Transverse colon (tissue), 4 donors: ENCODE measurements around the gene LRPAP1.

Experiments
- POLR2A ChIP-seq: fragments of 450-650 bp; IDR thresholded peaks from one replicate; pipeline ENCODE4 v1.6.1; 2016; ENCODE audit warnings: antibody characterized with exemption, mild to moderate bottlenecking, moderate library complexity
- POLR2AphosphoS5 ChIP-seq, 3 donors: sonication (generic); formaldehyde crosslinking; IDR thresholded peaks; one replicate each; pipeline ENCODE4 v1.6.1; 2016; ENCODE audit warnings: antibody characterized with exemption in 3 of 3
- TF ChIP-seq, protein P1 (sequence below), 5 experiments: fragments of 200-600 bp in 3 of 5; fragments of 450-650 bp in 2 of 5; sonication (generic) in 3 of 5; IDR thresholded peaks; 1 replicate in 2 of 5; 2 replicates in 3 of 5; pipeline ENCODE4 v1.5.1; 2016 to 2017; ENCODE audit warnings: antibody characterized with exemption in 5 of 5, inconsistent platforms in 3 of 5, mild to moderate bottlenecking in 2 of 5, moderate library complexity in 1 of 5

DNA sequence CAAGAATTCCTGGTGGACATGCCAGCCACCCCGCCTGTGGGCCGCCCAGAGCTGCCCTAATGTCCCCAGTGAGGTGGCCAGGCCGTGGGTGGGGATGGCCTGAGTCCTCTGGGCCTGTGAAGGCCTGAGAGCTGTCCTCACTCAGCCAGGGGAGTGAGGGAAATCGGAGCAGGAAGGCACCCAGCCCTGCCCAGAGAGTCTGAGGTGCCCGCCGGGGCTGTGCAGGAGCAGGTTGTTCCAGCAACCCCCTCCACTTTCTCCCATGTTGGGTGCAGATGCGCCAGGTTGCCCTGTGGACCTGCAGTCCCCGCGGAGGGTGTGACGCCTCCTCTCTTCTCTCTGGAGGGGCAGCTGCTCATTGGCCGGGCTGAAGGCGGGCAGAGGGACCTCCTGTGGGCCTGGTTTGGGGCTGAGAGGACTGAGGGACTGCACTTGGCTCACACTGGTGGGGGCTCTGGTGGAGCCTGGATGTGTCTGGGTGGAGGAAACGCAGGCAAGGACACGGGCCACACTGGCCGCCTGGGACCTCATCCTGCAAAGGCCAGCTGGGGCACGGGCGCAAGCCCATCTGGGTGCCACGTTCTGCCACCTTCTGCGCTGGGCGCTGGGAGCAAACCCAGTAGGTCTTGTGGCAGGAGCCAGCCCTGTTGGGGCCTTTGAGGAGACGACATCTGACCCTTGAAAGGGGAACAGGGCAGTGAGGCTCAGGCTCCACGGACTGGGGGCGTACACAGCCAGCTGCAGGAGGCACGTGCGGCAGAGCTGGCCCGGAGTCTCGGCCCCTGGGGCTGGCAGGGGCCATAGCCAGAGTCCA, 55.1 kb downstream of the LRPAP1 start:
- TF ChIP-seq POLR2A (no peak), POLR2AphosphoS5 (IDR thresholded peaks at IDR 0.05) (no peak)
- TF ChIP-seq, protein P1, sequence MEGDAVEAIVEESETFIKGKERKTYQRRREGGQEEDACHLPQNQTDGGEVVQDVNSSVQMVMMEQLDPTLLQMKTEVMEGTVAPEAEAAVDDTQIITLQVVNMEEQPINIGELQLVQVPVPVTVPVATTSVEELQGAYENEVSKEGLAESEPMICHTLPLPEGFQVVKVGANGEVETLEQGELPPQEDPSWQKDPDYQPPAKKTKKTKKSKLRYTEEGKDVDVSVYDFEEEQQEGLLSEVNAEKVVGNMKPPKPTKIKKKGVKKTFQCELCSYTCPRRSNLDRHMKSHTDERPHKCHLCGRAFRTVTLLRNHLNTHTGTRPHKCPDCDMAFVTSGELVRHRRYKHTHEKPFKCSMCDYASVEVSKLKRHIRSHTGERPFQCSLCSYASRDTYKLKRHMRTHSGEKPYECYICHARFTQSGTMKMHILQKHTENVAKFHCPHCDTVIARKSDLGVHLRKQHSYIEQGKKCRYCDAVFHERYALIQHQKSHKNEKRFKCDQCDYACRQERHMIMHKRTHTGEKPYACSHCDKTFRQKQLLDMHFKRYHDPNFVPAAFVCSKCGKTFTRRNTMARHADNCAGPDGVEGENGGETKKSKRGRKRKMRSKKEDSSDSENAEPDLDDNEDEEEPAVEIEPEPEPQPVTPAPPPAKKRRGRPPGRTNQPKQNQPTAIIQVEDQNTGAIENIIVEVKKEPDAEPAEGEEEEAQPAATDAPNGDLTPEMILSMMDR (IDR thresholded peaks at IDR 0.05), result no peak
